ENCODE results near the gene ALOXE3.

Gene ALOXE3

DNA sequence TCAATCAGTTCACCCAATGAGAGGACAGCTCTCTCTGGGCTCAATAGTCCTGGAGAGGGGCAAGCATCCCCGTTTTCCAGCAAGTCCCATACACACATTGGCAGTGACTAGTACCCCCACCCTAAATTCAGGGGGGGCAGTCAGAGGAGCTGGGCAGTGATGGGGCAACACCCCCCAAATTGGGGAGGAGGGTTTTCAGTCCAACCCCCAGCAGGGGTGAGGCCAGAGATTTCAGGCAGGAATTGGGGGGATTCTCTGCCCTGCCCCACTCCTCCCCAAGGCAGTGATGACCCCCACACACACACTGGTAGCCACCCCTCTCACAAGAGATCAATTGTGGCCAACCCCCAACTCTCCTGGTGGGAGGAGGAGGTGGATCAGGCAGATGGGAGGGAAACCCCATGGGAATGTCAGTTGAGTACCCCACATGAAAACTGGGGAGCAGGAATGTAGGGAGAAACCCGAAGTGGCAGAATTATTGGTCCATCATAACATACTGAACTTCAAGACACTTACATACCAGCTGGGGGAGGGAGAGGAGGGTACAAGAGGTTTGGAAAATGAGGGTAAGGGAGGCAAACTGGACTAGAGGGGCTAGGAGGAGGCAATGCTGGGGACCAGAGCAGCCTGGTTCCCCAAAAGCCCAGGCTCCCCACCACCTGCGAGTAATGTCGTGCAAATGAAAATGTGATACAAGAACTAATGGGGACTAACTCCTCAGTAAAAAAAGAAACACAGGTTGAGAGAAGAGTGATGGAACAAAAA, 41.3 kb upstream of the ALOXE3 start:
- POLR2A ChIA-PET (ENCODE audit: low non-redundant PET): no interaction called here
- no peak for DNase-seq (ENCODE audit: low spot score)
- TF ChIP-seq, protein P1, sequence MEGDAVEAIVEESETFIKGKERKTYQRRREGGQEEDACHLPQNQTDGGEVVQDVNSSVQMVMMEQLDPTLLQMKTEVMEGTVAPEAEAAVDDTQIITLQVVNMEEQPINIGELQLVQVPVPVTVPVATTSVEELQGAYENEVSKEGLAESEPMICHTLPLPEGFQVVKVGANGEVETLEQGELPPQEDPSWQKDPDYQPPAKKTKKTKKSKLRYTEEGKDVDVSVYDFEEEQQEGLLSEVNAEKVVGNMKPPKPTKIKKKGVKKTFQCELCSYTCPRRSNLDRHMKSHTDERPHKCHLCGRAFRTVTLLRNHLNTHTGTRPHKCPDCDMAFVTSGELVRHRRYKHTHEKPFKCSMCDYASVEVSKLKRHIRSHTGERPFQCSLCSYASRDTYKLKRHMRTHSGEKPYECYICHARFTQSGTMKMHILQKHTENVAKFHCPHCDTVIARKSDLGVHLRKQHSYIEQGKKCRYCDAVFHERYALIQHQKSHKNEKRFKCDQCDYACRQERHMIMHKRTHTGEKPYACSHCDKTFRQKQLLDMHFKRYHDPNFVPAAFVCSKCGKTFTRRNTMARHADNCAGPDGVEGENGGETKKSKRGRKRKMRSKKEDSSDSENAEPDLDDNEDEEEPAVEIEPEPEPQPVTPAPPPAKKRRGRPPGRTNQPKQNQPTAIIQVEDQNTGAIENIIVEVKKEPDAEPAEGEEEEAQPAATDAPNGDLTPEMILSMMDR (conservative IDR thresholded peaks at IDR 0.05; ENCODE audit: low read depth): no peak
- CTCF ChIA-PET: interaction anchor here (0.5 to 1.2 kb wide), 3 partner anchors 23 to 38 kb away, joined by 4 read pairs; no protein-coding TSS in a partner anchor
- H3K27ac ChIP-seq: peak overlapping the region; percentile 98

DNA sequence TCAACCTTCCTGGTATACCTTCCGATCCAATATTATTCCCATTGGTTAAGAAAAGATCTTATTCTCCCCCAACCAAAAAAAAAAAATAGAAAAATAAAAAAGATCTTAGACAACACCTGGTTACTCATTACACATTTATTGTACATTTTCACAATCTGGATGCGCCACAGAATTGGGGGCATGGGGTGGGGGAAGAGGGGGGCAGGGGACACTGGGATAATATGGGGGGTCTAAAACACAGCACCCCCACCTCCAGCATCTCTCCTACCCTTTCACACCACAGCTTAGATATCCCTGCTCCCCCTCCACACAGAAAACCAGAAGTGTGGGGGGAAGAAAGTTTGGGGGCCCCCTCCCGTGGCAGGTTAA, 40.7 kb upstream of the ALOXE3 start:
- peak overlapping the region; percentile 98 for H3K27ac ChIP-seq

DNA sequence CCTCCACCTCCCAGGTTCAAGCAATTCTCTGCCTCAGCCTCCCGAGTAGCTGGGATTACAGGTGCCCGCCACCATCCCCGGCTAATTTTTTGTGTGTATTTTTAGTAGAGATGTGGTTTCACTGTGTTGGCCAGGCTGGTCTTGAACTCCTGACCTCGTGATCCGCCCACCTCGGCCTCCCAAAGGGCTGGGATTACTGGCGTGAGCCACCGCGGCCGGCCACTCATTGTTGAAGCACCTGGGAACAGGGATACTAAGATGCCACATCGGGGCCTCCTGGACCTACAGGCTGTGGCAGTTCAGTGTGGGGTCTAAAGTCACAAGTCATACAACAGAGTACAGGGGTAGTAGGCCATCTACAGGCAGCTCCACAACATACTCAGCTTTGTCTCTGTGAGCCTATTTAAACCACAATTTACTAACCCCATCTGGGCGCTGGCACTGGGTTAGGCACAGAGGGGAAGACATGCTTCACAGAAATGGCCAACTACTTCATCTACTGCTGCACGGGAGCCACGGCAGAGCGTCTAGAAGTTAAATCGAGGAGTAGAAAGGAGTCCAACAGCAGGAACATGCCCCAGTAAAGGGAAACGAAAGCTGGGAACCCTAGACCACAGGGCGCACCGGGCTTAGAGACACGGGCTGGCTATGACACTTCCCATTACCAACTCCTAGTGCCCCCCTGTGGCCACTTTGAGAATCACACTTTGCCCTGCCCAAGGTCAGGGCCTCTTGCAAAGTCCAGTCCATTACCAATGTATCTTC, 40.1 kb upstream of the ALOXE3 start:
- DNase-seq (ENCODE audit: low spot score): peak; percentile 69
- H3K27ac ChIP-seq: peak overlapping the region; percentile 98
- TF ChIP-seq, protein P1 (conservative IDR thresholded peaks at IDR 0.05; ENCODE audit: low read depth): peak; percentile 85
- POLR2A ChIA-PET (ENCODE audit: low non-redundant PET): no interaction called here
- CTCF ChIA-PET: interaction anchor here (0.6 to 1.2 kb wide), 6 partner anchors 8 to 62 kb away, joined by 3 to 4 read pairs (median 3); partner anchors contain the start of gene HES7

More for the DNA sequence above, 40.7 kb upstream of the ALOXE3 start:
- CTCF ChIA-PET: interaction anchor here (1.0 to 1.2 kb wide), 2 partner anchors 13 to 37 kb away, joined by 3 to 4 read pairs; no protein-coding TSS in a partner anchor
- DNase-seq (ENCODE audit: low spot score): no peak
- POLR2A ChIA-PET (ENCODE audit: low non-redundant PET): no interaction called here
- TF ChIP-seq, protein P1 (conservative IDR thresholded peaks at IDR 0.05; ENCODE audit: low read depth): no peak; the same call in 1 of the 2 replicates

DNA sequence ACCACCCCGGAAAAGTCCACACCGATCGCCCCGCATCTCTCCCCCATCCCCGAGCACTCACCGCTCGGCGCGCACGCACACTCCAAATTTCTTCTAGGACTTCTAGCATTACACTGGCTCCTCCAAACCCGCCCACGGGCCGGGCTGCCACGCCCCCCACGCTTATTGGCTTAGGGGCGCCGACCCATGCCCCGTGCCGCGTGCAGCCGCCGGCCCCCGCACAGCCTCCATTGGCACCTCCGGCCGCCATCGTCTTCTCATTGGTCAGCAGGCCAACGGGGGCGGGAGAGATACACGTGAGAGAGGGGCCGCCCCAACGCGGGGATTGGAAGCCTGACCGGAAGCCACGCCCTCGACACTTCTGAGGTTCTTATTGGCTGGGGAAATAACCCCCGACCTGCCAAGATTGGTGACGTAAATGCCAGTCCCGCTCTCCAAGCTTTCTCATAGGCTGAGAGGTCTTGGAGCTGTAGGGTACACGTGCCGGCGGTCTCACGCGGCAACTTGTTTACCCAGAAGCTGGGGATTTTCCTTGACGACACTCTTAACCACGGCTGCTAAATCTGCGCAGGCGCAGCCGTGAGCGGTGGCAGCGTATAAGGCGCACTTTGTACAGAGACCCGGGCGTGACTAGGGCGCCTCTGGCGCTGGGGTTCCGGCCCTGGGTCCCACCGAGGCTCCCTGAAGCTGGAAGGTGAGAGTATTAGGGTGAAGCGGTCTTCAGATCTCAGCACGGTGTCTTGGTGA, 38.1 kb upstream of the ALOXE3 start:
- POLR2A ChIA-PET (ENCODE audit: low non-redundant PET): interaction anchor here (0.7 to 1.0 kb wide), 3 partner anchors 16 to 30 kb away, joined by 3 to 4 read pairs (median 3); no protein-coding TSS in a partner anchor
- peak; percentile 100 for DNase-seq (ENCODE audit: low spot score)
- CTCF ChIA-PET: interaction anchor here (1.7 kb wide), 1 partner anchor 37 kb away, joined by 6 read pairs; no protein-coding TSS in a partner anchor
- H3K27ac ChIP-seq: peak overlapping the region; percentile 98
- TF ChIP-seq, protein P1 (conservative IDR thresholded peaks at IDR 0.05; ENCODE audit: low read depth): no peak

DNA sequence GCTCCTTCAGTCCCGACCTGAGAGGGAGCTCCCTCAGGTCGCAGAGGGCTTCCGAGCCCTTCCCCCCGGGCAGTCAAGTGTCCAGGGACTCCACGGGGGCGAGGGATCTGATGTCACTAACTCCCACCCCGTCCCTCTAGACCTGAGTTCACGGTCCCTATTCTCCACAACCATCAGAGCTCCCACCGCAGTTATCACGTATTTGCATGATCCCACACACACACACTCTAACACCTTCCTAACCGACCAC, 37.6 kb upstream of the ALOXE3 start:
- ChIA-PET CTCF (interaction anchor here (1.7 kb wide), 1 partner anchor 37 kb away, joined by 6 read pairs; no protein-coding TSS in a partner anchor), POLR2A (ENCODE audit: low non-redundant PET) (interaction anchor here (1.0 to 1.2 kb wide), 2 partner anchors 8 to 18 kb away, joined by 3 to 4 read pairs; no protein-coding TSS in a partner anchor)
- H3K27ac ChIP-seq: peak overlapping the region; percentile 98
- TF ChIP-seq, protein P1 (conservative IDR thresholded peaks at IDR 0.05; ENCODE audit: low read depth): no peak
- DNase-seq (ENCODE audit: low spot score): no peak
